ENCODE results near the gene STX1A.
A peak's percentile ranks its signal among the peaks of the same experiment; 100 is the strongest.

Gene STX1A

DNA sequence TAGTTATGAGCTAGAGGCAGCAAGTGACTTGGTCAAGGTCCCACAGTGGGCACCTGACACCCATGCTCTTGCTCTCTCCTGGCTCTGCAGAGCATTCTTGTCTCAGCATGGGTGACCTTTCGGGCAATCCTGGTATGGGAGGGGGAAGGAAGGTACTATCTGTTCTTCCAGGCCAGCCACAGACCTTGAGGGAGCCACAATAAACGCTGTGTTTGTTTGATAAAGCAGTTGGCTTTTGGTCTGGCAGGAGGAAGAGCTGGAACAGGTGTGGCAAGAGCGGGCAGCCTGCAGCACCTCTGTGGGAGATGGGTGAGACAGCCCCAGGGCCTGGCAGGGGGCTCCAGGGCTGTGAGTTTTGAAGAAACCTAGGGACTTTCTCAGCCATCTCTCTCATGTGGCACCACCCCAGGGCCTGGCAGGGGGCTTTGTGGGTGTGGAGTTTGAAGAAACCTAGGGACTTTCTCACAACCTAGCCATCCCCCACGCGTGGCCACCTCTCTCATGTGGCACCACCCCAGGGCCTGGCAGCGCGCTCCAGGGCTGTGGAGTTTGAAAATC, 39.2 kb upstream of the STX1A start:
- H3K27ac ChIP-seq, result no peak overlapping the region
- no peak for DNase-seq
- no peaks in the 10 kb centered on the region for H3K9me3 ChIP-seq (ENCODE audit: severe bottlenecking)
- H3K27me3 ChIP-seq (ENCODE audit: insufficient read depth, low read depth, severe bottlenecking), result no peaks in the 10 kb centered on the region
- H3K36me3 ChIP-seq, result no peaks in the 10 kb centered on the region
- H3K4me3 ChIP-seq (ENCODE audit: low read depth, low read length), result no peak overlapping the region
- TF ChIP-seq, protein P1, sequence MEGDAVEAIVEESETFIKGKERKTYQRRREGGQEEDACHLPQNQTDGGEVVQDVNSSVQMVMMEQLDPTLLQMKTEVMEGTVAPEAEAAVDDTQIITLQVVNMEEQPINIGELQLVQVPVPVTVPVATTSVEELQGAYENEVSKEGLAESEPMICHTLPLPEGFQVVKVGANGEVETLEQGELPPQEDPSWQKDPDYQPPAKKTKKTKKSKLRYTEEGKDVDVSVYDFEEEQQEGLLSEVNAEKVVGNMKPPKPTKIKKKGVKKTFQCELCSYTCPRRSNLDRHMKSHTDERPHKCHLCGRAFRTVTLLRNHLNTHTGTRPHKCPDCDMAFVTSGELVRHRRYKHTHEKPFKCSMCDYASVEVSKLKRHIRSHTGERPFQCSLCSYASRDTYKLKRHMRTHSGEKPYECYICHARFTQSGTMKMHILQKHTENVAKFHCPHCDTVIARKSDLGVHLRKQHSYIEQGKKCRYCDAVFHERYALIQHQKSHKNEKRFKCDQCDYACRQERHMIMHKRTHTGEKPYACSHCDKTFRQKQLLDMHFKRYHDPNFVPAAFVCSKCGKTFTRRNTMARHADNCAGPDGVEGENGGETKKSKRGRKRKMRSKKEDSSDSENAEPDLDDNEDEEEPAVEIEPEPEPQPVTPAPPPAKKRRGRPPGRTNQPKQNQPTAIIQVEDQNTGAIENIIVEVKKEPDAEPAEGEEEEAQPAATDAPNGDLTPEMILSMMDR (IDR thresholded peaks at IDR 0.05; ENCODE audit: low read depth, low read length), result no peak

DNA sequence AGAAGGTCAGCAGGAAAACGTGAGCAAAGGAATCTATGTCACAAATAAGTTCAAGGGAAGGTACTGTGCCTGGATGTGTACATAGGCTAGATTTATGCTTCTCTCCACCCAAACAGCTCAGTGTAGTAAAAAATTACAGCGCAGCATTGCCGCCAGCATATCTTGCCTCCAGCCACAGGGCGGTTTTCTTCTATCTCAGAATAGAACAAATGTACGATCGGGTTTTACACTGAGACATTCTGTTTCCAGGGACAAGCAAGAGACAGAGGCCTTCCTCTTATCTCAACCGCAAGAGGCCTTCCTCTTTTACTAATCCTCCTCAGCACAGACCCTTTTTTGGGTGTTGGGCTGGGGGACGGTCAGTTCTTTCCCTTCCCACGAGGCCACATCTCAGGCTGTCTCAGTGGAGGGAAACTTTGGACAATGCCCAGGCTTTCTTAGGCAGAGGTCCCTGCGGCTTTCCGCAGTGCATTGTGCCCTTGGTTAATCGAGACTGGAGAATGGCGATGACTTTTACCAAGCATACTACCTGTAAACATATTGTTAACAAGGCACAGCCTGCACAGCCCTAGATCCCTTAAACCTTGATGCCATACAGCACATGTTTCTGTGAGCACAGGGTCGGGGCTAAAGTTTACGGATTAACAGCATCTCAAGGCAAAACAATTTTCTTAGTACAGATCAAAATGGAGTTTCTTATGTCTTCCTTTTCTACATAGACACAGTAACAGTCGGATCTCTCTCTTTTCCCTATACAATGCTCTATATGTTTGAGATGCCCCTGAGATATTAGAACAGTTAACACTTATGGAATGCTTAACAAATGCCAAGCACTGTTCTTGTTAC, 30.7 kb upstream of the STX1A start:
- Histone ChIP-seq H3K36me3 (no peaks in the 10 kb centered on the region), H3K4me3 (ENCODE audit: low read depth, low read length) (no peak overlapping the region), H3K27ac (no peak overlapping the region), H3K9me3 (ENCODE audit: severe bottlenecking) (no peaks in the 10 kb centered on the region), H3K27me3 (ENCODE audit: insufficient read depth, low read depth, severe bottlenecking) (no peaks in the 10 kb centered on the region)
- TF ChIP-seq, protein P1 (IDR thresholded peaks at IDR 0.05; ENCODE audit: low read depth, low read length), result no peak
- DNase-seq, result no peak

DNA sequence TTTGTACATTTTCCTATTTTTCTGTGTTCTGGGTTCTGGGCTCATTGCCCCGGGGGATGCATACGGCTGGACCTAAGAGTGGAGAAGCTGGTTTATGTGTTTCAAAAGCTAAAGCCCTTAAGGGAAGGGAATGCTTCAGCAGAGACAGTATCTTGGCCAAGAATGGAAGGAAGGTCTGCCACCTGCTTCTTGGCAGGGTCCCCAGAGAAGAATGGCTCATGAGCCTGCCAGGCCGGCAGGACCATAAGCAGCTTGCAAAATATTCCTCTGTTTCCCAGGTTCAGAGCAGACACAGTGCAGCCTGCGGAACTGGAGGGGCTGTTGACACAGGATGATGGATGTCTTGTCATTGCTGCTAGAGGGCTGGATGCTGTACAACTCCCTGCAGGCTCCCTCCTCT, 26.9 kb upstream of the STX1A start:
- no peak for DNase-seq
- no peaks in the 10 kb centered on the region for H3K36me3 ChIP-seq
- H3K4me3 ChIP-seq (ENCODE audit: low read depth, low read length), result no peak overlapping the region
- H3K27ac ChIP-seq, result no peak overlapping the region
- no peaks in the 10 kb centered on the region for H3K9me3 ChIP-seq (ENCODE audit: severe bottlenecking)
- no peaks in the 10 kb centered on the region for H3K27me3 ChIP-seq (ENCODE audit: insufficient read depth, low read depth, severe bottlenecking)
- TF ChIP-seq, protein P1 (IDR thresholded peaks at IDR 0.05; ENCODE audit: low read depth, low read length), result no peak

DNA sequence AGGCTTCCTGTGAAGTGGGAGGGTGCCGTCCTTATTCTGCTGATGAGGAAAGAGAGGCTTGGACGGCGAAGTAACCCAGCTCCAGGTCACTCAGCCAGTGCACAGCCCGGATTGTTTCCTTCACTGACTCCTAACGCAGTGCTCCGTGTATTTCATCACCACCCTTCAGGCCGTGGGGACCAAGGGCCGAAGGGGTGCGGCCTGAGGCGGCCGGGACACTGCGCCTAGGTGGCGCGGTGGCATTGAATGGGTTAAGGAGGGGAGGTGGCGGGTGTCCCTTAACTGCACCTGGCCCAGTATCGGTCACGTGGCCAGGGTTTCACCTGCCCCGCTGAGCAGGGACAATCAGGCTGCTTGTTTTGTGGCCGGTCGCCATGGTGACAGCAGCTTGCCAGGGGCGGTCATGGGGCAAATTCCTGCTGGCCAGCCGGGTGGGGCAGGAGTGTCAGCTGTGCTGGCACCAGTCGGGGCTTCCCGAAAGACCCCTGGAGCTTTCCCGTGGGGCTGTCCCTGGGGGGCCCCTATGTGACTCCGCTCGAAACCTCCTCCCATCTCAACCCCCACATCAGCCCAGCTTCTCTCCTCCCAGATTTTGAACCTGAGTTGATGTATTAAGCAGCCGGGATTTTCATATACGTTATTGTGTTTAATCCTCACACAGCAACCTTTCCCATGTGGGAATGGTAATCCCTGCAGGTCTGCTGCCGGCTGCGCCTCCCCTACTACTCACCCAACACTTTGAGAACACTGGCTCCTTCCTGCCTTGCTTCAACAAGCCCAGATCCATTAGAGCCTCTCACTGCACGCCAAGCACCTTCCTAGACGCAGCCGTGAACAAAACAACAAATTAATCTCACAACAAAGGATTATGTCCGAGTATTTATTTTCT, 23.5 kb upstream of the STX1A start:
- H3K27me3 ChIP-seq (ENCODE audit: insufficient read depth, low read depth, severe bottlenecking), result no peaks in the 10 kb centered on the region
- H3K9me3 ChIP-seq (ENCODE audit: severe bottlenecking), result no peaks in the 10 kb centered on the region
- no peaks in the 10 kb centered on the region for H3K36me3 ChIP-seq
- peak overlapping the region; percentile 72 for H3K27ac ChIP-seq
- TF ChIP-seq, protein P1 (IDR thresholded peaks at IDR 0.05; ENCODE audit: low read depth, low read length), result no peak
- peak; percentile 76 for DNase-seq
- peak overlapping the region; percentile 31 for H3K4me3 ChIP-seq (ENCODE audit: low read depth, low read length)

DNA sequence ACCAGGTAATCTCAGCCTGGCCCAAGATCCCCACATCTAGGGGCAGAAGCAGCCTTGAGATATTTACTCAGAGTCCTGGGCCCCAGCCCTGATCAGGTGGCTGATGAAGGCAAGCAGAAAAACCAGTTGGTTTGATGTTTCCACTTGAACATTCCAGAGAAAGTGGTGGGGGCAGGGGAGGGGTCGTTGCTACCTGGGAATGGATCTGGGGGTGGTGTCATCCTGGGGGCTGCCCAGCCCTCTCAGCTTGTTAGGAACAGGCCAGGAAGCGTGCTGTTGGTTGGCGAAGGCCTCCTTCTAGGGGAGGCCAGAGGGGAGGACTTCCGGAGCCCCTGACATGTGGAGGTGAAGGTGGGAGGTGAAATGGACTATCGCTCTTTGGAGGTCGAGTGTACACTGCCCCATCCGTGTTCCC, 22.9 kb upstream of the STX1A start:
- no peaks in the 10 kb centered on the region for H3K27me3 ChIP-seq (ENCODE audit: insufficient read depth, low read depth, severe bottlenecking)
- H3K27ac ChIP-seq, result peak overlapping the region; percentile 72
- H3K36me3 ChIP-seq, result peaks cover 5% of the 10 kb centered on the region
- TF ChIP-seq, protein P1 (IDR thresholded peaks at IDR 0.05; ENCODE audit: low read depth, low read length), result no peak
- H3K9me3 ChIP-seq (ENCODE audit: severe bottlenecking), result no peaks in the 10 kb centered on the region
- H3K4me3 ChIP-seq (ENCODE audit: low read depth, low read length), result no peak overlapping the region
- DNase-seq, result no peak
